Sigmoid colon (tissue), 7 donors: ENCODE measurements around the gene FAM8A1. TPM values are rescaled to one million over a fixed set of nuclear protein-coding genes. Genes with fewer than 3 reads are reported as not detected.

Experiments
- DNase-seq: peaks from one replicate; pipeline ENCODE4 v3.0.0-alpha.2; 2019
- H3K27ac ChIP-seq, 4 donors: fragments of 200-600 bp; sonication (generic); one replicate each; pipeline ENCODE4 v1.5.1; 2016 to 2019; ENCODE audit warnings: mild to moderate bottlenecking in 1 of 4
- H3K27me3 ChIP-seq, 3 donors: fragments of 200-600 bp; sonication (generic); one replicate each; pipeline ENCODE4 v1.5.1; 2019; ENCODE audit warnings: mild to moderate bottlenecking in 1 of 3
- H3K36me3 ChIP-seq, 4 donors: fragments of 200-600 bp; sonication (generic); one replicate each; pipeline ENCODE4 v1.5.1; 2016 to 2019
- H3K4me1 ChIP-seq, 4 donors: fragments of 200-600 bp; sonication (generic); one replicate each; pipeline ENCODE4 v1.5.1; 2017 to 2019
- H3K4me3 ChIP-seq, 4 donors: fragments of 200-600 bp; sonication (generic); one replicate each; pipeline ENCODE4 v1.5.1; 2017 to 2019; ENCODE audit warnings: mild to moderate bottlenecking in 2 of 4, moderate library complexity in 1 of 4
- H3K9me3 ChIP-seq, 4 donors: fragments of 200-600 bp in 3 of 4; sonication (generic) in 3 of 4; one replicate each; pipeline versions ENCODE4 v1.5.1 to v1.6.1; 2013 to 2019
- CTCF ChIP-seq, 4 experiments: fragments of 450-650 bp in 3 of 4; fragments of 200-600 bp in 1 of 4; IDR thresholded peaks; one replicate each; pipeline ENCODE4 v1.5.1; 2016 to 2019; ENCODE audit warnings: antibody characterized with exemption in 4 of 4, mild to moderate bottlenecking in 3 of 4, moderate library complexity in 2 of 4
- EP300 ChIP-seq, 4 donors: sonication (generic); formaldehyde crosslinking; IDR thresholded peaks; one replicate each; pipeline ENCODE4 v1.6.1; 2017; ENCODE audit warnings: antibody characterized with exemption in 4 of 4
- POLR2A ChIP-seq, 2 donors: fragments of 450-650 bp; IDR thresholded peaks; one replicate each; pipeline ENCODE4 v1.6.1; 2016; ENCODE audit warnings: antibody characterized with exemption in 2 of 2, mild to moderate bottlenecking in 2 of 2, moderate library complexity in 2 of 2
- POLR2AphosphoS5 ChIP-seq, 4 donors: sonication (generic); formaldehyde crosslinking; IDR thresholded peaks; one replicate each; pipeline ENCODE4 v1.6.1; 2017; ENCODE audit warnings: antibody characterized with exemption in 4 of 4
- WGBS, 2 donors: extraction: QIAGEN DNeasy Blood & Tissue Kit; methylation state at CpG; one replicate each; pipeline ENCODE4 v1.1.7; 2013; 5-methylcytosine and 5-hydroxymethylcytosine counted together
- intact Hi-C: fragments of 100-400 bp; cut with DNase I; formaldehyde crosslinking; loops from one replicate; pipeline ENCODE4 v1.15.1; 2023
- polyA plus RNA-seq, 3 donors: library from polyadenylated mRNA; stranded (reverse); fragments of 200-250 nt; gene quantifications; one replicate each; pipeline ENCODE4 v1.2.3, GENCODE V29; 2013
- total RNA-seq, 4 donors: library from RNA; depleted of rRNA; stranded (reverse); fragments of >200 nt; gene quantifications; one replicate each; pipeline ENCODE4 v1.1.0, GENCODE V29; 2016
- donor health status: healthy with polysubstance abuse.
- donor health status: Bipolar disorder and iron deficiency.
- donor health status: healthy.

FAM8A1 gene
- total and polyA plus RNA-seq, 7 donors, result 9.0 to 70.4 (median 39.0) TPM

- intact Hi-C loops, result no loop called here
- Histone ChIP-seq H3K9me3 (no peaks in the 10 kb centered on the region), H3K27me3 (no peaks in the 10 kb centered on the region), H3K4me1 (no peaks in the 10 kb centered on the region), H3K36me3 (peaks cover 0 to 95% (median 19%) of the 10 kb centered on the region in 4 donors), H3K4me3 (no peak overlapping the region), H3K27ac (no peak overlapping the region)
- TF ChIP-seq POLR2AphosphoS5 (IDR thresholded peaks at IDR 0.05) (no peak), EP300 (IDR thresholded peaks at IDR 0.05) (no peak)
- DNase-seq, result no peak
- 68 to 73% methylated on average over 1 of the region's 1 CpG for WGBS, 2 donors
These were observed 28.8 kb downstream of the FAM8A1 start for GRCh38 chr6:17628873-17629272.

DNA sequence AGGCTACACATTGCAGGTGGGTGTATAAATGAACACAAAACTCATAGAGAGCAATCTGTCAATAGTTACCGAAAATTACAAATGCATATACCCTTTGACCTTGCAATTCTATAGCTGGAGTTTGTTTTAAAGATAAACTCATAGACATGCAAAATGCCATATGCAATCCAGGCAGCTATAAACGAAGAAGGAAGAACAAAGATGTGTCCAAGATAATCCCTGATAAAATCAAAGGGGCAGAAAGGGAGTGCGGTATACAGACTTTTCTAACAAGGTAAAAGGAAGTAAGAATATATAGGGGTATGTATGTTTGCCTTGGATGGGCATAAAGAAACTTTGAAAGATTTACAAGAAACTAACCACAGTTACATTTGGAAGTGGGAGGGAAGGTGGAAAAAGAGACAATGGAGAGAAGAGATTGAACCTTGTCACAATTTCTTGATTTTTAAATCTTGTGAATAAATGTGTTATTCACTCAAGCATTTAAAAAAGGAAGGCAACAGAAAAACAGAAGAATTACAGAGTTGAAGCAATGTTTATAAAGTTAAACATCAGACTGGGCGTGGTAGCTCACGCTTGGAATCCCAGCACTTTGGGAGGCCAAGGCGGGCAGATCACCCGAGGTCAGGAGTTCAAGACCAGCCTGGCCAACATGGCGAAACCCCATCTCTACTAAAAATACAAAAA is 29.9 kb downstream of the FAM8A1 start:
- Histone ChIP-seq H3K36me3 (peaks cover 0 to 84% (median 14%) of the 10 kb centered on the region in 4 donors), H3K27ac (no peak overlapping the region)

DNA sequence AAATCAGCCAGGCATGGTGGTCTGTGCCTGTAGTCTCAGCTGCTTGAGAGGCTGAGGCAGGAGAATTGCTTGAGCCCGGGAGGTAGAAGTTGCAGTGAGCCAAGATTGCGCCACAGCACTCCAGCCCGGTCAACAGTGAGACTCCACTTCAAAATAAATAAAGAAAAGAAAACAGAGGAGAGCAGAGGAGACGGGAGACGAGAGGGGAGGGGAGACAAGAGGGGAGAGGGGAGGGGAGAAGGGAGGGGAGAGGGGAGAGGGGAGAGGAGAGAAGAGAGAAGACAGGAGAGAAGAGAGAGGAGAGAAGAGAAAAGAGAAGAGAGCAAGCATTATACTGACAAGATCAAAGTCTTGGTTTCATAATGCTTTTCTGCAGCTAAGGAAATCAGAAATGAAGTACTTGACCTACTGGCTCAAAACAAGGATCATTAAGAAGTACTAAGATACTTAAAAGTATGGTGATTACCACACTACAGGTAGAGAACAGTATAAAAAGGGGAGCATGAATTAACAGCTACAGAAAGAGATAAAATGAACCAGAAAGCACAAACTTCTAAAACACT is 30.5 kb downstream of the FAM8A1 start:
- 37 to 68% methylated on average over 5 of the region's 5 CpGs for WGBS, 2 donors

More for the DNA sequence above, 29.9 kb downstream of the FAM8A1 start:
- WGBS, 2 donors, result 34 to 70% methylated on average over 8 of the region's 8 CpGs
- no peaks in the 10 kb centered on the region for H3K4me1 ChIP-seq
- no peaks in the 10 kb centered on the region for H3K9me3 ChIP-seq
- intact Hi-C loops, result no loop called here
- DNase-seq, result no peak
- no peaks in the 10 kb centered on the region for H3K27me3 ChIP-seq
- TF ChIP-seq POLR2AphosphoS5 (IDR thresholded peaks at IDR 0.05), result no peak
- no peak for TF ChIP-seq POLR2A (IDR thresholded peaks at IDR 0.05)
- no peak for TF ChIP-seq EP300 (IDR thresholded peaks at IDR 0.05)
- no peak for TF ChIP-seq CTCF (IDR thresholded peaks at IDR 0.05)
- no peak overlapping the region for H3K4me3 ChIP-seq

DNA sequence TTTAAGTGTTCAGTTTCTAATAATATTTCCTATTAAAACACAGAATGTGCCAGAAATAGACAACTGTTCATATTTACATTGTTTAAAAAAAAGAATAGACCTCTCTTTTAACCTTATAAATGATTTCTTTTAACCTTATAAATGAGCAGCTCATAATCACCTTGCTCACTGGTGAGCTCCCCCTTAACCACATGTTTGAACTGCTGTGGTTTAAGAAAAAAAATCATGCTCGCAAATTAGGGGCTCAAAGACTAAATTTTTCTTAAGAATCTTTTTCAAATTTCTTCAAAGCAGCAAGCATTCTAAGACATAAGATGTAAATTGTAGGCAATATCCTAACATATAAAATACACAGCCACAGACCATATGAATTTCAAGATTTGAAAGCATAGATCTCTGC is 32.8 kb downstream of the FAM8A1 start:
- no peak overlapping the region for H3K27ac ChIP-seq
- H3K27me3 ChIP-seq, result no peaks in the 10 kb centered on the region
- H3K4me1 ChIP-seq, result no peaks in the 10 kb centered on the region
- intact Hi-C loops, result no loop called here
- no peaks in the 10 kb centered on the region for H3K9me3 ChIP-seq
- H3K36me3 ChIP-seq, result peaks cover 0 to 81% (median 13%) of the 10 kb centered on the region in 4 donors
- DNase-seq, result no peak
- H3K4me3 ChIP-seq, result no peak overlapping the region
- WGBS, 2 donors, result 79 to 86% methylated on average over 1 of the region's 1 CpG
- TF ChIP-seq EP300 (IDR thresholded peaks at IDR 0.05), result no peak
- no peak for TF ChIP-seq POLR2A (IDR thresholded peaks at IDR 0.05)
- no peak for TF ChIP-seq POLR2AphosphoS5 (IDR thresholded peaks at IDR 0.05)
- no peak for TF ChIP-seq CTCF (IDR thresholded peaks at IDR 0.05)

More for the DNA sequence above, 30.5 kb downstream of the FAM8A1 start:
- TF ChIP-seq POLR2AphosphoS5 (IDR thresholded peaks at IDR 0.05), result no peak
- TF ChIP-seq POLR2A (IDR thresholded peaks at IDR 0.05), result no peak
- TF ChIP-seq CTCF (IDR thresholded peaks at IDR 0.05), result no peak
- Histone ChIP-seq H3K9me3 (no peaks in the 10 kb centered on the region), H3K4me1 (no peaks in the 10 kb centered on the region), H3K27ac (no peak overlapping the region), H3K4me3 (no peak overlapping the region), H3K36me3 (peaks cover 0 to 81% (median 11%) of the 10 kb centered on the region in 4 donors), H3K27me3 (no peaks in the 10 kb centered on the region)
- DNase-seq, result no peak
- intact Hi-C loops, result no loop called here

DNA sequence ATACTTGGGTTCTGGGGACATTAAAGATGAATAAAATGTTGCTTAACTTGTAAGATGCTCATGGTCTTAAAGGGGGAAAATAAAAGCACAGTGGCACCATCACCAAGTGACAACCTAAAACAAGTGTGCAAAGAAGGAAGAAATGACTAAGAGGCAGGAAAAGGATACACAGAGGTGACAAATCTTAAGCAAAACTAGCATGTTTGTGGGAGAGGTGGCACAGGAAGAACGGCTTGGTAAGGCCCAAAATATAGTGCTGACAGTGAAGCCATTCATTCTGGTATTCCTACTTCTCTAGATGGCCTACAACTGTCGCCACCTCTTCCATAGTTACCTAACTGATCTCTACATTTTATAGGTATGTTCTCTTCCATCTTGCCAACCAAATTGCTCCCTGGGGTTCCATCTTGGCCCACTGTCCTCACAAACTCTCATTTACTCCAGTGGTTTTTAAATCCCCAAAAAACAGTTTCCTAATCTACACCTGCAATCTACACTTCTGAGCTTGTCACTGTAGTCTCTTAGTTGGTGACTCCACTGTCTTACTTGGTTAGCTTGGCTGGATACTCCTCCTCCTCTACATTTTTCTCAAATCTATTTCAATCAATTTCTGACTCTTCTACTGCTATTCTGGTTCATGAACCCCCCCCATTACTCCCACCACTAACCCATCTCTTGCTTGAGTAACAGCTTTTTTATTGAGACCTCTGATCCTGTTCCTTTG is 33.5 kb downstream of the FAM8A1 start:
- 63 to 87% methylated on average over 2 of the region's 2 CpGs for WGBS, 2 donors
- intact Hi-C loops, result no loop called here
- peaks cover 0 to 5% (median 2%) of the 10 kb centered on the region in 4 donors for H3K4me1 ChIP-seq
- TF ChIP-seq POLR2A (IDR thresholded peaks at IDR 0.05) (no peak), CTCF (IDR thresholded peaks at IDR 0.05) (no peak), POLR2AphosphoS5 (IDR thresholded peaks at IDR 0.05) (no peak), EP300 (IDR thresholded peaks at IDR 0.05) (no peak)
- no peak for DNase-seq
- no peaks in the 10 kb centered on the region for H3K27me3 ChIP-seq
- H3K4me3 ChIP-seq, result no peak overlapping the region
- H3K27ac ChIP-seq, result no peak overlapping the region
- peaks cover 0 to 81% (median 11%) of the 10 kb centered on the region in 4 donors for H3K36me3 ChIP-seq
- H3K9me3 ChIP-seq, result no peaks in the 10 kb centered on the region
